Urothelium cell line (cell line): ENCODE measurements around the gene PKNOX2.

ENCODE experiments used
- DNase-seq: peaks from one replicate; pipeline ENCODE4 v3.0.0; 2011; ENCODE audit warnings: low spot score, mixed read lengths
- FAIRE-seq: peaks from 2 replicates; lab custom pipeline; 2011; peaks lifted over from hg19 to GRCh38; lab: Jason Lieb, UNC

Gene PKNOX2

DNA sequence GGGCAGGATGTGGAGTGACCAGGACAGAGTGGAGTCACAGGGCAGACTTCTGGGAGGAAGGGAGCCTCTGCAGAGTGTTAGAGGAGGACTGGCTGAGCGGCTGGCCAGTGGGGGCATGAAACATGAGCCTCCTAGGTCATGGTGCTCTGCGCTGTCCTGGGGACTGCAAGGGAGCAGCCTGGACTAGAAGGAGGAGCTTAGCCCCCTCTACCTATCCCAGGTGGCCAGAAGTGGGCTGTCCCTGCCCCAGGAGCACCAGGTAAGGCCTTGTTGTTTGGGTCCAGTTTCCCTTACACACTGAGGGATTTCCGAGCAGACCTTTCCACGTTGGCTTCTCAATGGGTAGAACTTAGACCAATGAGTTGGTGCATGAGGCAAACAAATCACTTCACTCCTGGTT is 7.4 kb downstream of the PKNOX2 start:
- FAIRE-seq, result no peak
- no peak for DNase-seq

GRCh38 chr11:125173027-125173426 is 8.5 kb downstream of the PKNOX2 start:
- FAIRE-seq (no peak), DNase-seq (no peak)

- no peak for DNase-seq
- FAIRE-seq, result no peak
These were observed 9.0 kb downstream of the PKNOX2 start for GRCh38 chr11:125173556-125173955.

- DNase-seq (no peak), FAIRE-seq (no peak)
These were observed 9.5 kb downstream of the PKNOX2 start for GRCh38 chr11:125174057-125174456.

DNA sequence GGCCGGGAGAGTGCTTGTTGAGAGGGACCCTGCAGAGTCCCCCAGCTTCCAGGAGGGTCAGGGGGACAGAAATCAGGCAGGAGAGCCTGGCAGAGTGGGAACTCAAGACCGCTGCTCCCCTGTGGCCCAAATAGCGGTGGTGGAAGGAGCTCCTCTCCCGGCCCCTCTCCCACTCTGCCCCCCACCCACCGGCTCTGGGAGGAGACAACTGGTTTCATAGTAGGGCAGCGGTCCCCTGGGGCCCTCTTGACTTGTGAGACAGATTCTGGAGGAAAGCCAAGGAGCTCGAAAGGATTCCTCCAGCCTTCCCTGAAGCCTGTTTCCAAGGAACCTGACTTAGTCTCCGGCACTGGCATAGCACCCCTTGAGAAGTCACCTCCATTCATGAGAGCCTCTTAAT is 10.1 kb downstream of the PKNOX2 start:
- no peak for DNase-seq
- FAIRE-seq, result no peak

DNA sequence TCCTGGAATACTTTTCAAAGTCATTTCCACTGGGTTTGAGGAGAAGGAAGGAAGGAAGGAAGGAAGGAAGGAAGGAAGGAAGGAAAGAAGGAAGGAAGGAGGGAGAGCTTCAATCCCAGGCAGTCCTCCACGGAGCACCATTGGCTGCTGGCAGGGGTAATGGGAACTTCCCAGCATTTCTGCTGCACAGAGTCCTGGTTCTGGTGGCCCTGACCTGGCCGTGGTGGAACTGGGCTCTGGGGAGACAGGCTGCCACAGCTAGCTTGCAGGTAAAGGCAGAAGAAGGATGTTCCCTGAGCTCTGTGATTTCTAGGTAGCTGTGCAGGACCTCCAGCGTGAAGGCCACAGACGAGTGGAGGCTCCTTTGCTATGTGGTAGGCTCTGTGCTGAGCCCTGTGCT is 10.6 kb downstream of the PKNOX2 start:
- no peak for FAIRE-seq
- no peak for DNase-seq

DNA sequence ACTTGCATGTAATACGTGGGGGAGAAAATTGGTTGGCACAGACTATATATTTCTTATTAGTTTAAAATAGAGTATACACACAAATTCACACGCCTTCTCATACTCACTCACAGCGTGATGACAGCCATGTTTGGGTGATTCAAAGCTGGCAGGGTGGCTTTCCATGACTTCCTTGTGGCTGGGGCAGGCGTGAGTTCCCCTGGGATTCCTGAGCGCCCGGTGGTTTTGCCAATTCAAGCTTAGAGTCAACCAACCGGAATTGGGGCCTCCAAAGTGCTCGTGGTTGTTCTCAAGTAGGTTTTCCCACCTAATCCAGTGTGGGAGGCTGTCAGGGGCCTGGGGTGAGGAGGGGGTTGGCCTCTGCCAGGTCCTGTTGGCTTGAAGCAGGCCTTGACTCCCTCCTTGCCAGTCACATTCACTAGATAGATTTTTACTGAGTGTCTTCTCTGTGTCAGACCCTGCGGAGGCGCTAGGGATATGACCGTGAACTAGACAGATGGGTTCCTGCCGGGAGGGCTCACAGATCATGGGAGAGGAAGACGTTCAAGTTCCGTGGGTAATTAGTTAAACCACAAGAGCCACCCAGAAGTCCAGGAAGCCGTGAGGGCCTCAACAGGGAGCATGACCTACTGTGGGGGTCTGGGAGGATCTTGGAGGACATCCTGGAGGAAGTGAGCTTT is 11.5 kb downstream of the PKNOX2 start:
- FAIRE-seq, result no peak
- DNase-seq, result no peak

GRCh38 chr11:125176866-125177265 is 12.3 kb downstream of the PKNOX2 start:
- DNase-seq (no peak), FAIRE-seq (no peak)

DNA sequence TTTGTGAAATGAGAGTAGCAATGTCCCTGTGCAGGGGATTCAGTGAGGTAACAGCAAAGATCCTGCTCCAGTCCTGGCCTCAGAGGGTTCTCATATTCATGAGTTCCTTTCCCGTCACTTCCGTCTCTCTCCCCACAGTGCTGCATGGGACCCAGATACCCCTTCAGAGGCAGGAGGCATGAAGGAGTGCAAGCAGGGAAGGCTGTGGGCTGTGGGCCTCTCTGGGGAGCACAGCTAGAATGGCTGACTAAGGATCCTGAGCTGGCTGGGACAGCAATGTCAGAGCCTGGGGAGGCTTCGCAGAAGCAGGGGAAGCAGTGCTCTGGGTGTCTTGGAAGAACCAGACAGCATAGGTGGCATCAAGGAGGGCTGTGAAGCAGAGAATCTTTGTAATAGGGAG is 13.0 kb downstream of the PKNOX2 start:
- FAIRE-seq, result no peak

GRCh38 chr11:125179346-125179745 is 14.8 kb downstream of the PKNOX2 start:
- FAIRE-seq (no peak), DNase-seq (no peak)

More for the DNA sequence above, 13.0 kb downstream of the PKNOX2 start:
- DNase-seq, result no peak

- no peak for FAIRE-seq
- DNase-seq, result no peak
These were observed 15.3 kb downstream of the PKNOX2 start for GRCh38 chr11:125179895-125180294.

DNA sequence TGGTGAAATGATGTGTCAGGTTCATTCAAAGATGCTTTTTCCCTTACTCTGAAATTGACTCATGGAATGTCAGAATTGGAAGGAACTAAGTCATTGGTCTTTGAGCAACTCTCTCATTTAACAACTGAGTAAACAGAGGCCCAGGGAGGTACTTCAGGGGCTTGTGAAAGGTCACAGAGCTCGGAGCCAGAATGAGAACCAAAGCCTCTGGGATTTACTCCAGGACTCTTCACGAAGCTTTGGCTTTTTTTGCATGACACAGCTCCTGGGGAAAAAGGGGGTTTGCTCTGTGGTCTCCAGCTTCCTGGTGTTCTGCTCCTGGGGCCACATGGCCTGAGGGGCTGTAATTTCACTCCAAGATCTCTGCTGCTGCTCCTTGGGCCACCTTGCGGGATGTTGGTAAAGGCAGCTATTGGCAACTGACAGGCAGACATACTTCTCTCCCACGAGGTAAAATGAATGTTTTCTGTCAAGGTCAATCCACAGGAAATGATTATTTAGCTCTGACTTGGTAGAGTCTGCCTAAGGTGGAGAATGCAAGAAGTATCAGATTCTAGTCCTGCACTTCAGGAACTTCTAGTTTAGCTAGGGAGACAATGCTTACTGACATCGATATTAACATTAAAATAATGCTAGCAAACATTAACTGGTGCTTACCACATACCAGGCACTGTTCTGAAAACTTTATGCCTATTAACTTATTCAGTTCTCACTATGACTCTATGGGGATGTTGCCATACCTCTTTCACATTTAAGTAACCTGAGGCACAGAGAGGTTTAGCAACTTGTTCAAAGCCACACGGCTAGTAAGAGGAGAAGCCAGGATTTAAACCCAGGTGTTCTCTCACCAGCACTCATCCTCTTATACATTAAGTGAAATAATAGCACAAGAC is 16.1 kb downstream of the PKNOX2 start:
- DNase-seq, result no peak
- FAIRE-seq, result no peak

GRCh38 chr11:125182573-125182972 is 18.0 kb downstream of the PKNOX2 start:
- FAIRE-seq, result no peak
- DNase-seq, result no peak

DNA sequence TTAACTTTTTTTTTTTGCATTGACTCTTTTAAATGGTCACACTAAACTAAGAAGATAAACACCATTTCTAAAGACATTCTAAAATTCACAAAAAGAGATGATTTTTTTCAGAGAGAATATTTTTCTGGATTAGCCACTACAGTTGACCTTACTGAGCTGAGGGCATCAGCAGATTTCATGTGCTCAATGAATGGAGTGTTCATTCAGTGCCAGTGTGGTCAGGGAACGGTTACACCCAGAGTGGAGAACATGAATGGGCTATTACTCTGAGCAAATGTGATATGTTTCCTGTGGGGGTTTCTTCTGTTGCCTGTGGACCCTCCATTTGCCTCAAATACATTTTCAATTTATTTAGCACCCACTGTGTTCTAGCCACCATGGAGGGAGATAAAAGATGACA is 19.1 kb downstream of the PKNOX2 start:
- no peak for DNase-seq
- no peak for FAIRE-seq

GRCh38 chr11:125188021-125188420 is 23.5 kb downstream of the PKNOX2 start:
- DNase-seq (no peak), FAIRE-seq (no peak)

DNA sequence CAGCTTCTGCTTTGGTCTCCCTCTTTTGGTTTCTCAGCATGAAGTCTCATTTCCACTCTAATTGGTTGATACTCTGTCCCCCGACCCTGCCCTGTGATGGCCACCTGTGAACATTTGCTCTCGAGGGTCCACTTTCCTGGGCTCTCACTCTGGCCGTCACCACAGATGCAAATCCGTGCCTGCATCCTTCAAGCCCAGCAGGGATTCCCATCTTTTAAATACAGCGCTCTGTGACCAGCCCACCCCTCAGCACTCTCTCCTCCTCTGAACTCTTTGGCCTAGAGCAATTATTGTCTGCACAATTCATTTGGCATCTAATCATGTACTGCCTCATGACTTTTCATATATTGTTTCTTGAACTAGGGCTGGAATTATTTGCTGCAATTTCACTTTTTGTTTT is 26.0 kb downstream of the PKNOX2 start:
- no peak for DNase-seq
- FAIRE-seq, result no peak

DNA sequence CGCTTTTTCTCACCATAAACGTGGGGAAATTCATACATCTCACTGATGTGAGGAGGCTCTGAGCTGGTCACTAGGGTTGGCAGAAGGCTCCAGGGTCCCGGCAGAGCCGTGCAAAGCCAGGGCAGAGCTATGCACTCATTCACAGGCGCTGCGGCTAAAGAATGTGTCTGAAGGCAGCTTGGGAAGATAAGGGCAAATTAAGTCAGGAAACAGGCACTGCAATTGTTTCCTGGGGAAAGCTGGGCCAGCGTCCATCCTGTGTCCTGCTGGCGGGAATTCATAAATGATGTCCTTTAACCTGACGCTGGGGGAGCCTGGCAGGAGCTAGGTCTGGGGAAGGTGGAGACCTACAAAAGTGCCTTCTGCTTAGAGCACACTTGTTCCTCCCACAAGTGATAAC is 27.6 kb downstream of the PKNOX2 start:
- FAIRE-seq (no peak), DNase-seq (no peak)

- DNase-seq (no peak), FAIRE-seq (no peak)
These were observed 28.3 kb downstream of the PKNOX2 start for GRCh38 chr11:125192717-125193415.

GRCh38 chr11:125193416-125193726 is 28.8 kb downstream of the PKNOX2 start:
- no peak for DNase-seq
- FAIRE-seq, result no peak

DNA sequence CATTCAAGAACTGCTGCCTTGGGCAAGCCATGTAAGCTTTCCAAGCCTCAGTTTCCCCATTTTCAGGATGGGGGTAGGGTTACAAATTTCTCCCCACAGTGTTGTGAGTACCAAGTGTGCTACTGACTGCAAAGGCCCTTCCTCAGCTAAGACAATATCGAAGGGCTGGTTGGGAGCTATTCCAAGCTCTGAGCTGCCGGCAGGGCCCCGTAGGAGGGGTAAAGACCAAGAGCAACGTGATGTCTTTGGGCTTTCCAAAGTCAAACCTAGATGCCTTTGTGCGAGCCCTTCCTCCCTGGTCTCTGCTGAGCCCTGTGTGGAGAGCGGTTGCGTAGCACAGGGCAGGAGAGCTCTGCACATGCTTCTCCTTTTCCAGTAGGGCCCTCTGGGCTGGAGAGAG is 29.3 kb downstream of the PKNOX2 start:
- FAIRE-seq (no peak), DNase-seq (no peak)

DNA sequence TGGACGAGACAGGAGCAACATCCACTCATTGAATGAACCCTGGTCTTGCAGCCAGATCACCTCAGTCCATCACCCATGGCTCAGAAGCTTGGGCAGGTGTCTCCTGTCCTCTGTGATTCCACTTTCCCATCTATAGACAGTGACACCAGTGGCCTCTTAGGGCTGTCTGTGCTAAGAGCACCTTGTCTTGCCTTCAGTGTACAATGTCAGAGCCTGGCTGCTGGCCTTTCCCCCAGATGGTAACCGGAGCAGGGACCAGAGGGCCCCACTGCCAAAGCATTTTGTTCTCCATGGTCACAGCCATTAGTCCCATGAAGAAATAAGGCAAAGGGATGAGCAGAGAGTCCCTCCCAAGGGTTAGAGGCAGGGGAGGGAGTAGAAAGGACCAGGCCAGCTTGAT is 35.4 kb downstream of the PKNOX2 start:
- DNase-seq (no peak), FAIRE-seq (no peak)

- DNase-seq, result no peak
- no peak for FAIRE-seq
These were observed 35.9 kb downstream of the PKNOX2 start for GRCh38 chr11:125200441-125200840.
